Lung microvascular endothelial cell (primary cell): Measurements from ENCODE around the gene SKP2. TPM values are rescaled to one million over a fixed set of nuclear protein-coding genes. Genes with fewer than 3 reads are reported as not detected.
A peak's percentile ranks its signal among the peaks of the same experiment; 100 is the strongest.

Source experiments
- DNase-seq, 2 donors: peaks; one replicate each; pipeline versions ENCODE4 v3.0.0 to v3.0.0-alpha.2; 2010; ENCODE audit warnings: low read depth in 2 of 2
- total RNA-seq: library from RNA; depleted of rRNA; stranded (reverse); fragments of >200 nt; gene quantifications from 2 replicates; pipeline ENCODE4 v1.2.1, GENCODE V29; 2014

Gene SKP2
- total RNA-seq, 1 donor from 2014 or later, result 9.7 TPM

- no peak for DNase-seq
Observed at GRCh38 chr5:36199620-36200019, 47.7 kb downstream of the SKP2 start.

- DNase-seq, result peak in 1 of 2 donors; percentile 72
Observed at GRCh38 chr5:36200513-36200912, 48.6 kb downstream of the SKP2 start.

GRCh38 chr5:36202521-36202961 is 50.6 kb downstream of the SKP2 start:
- DNase-seq, result peak in 1 of 2 donors; percentile 77

DNA sequence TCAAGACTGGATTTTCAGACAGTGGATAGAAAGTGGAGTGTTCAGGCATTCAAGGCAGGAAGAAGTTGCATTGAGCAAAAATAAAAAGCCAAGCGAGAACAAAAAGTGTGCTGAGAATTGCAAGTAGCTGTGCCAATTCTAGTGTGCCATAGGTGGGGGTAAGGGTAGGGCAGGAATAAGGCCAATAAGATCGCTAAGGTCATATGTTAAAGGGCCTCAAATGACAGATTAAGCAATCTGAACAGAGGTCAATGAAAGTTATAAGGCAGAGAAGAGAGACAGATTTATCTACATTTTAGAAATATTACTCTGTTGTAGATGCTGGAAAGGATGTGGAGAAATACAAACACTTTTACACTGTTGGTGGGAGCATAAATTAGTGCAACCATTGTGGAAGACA is 53.4 kb downstream of the SKP2 start:
- DNase-seq, result no peak

DNA sequence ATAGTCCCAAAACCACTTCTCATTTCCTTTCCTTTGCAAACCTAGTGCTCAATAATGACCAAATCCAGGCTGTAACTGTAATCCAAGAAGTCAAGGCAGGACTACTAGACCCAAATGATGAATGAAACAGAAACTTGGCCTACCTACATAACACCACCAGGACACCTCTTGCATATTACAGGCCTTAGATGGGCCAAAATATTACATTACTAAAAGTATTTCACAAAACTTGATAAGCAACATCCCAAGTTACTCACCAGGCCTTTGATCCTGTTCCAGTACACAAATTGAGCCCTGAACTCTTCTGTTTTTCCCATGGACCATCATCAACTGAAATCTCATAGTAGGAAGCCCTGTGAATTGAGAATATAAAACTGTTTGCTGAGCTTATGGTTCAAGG is 55.0 kb downstream of the SKP2 start:
- DNase-seq, result no peak

GRCh38 chr5:36208786-36209185 is 56.9 kb downstream of the SKP2 start:
- DNase-seq, result no peak

GRCh38 chr5:36209664-36210063 is 57.8 kb downstream of the SKP2 start:
- DNase-seq, result peak in 1 of 2 donors; percentile 62

DNA sequence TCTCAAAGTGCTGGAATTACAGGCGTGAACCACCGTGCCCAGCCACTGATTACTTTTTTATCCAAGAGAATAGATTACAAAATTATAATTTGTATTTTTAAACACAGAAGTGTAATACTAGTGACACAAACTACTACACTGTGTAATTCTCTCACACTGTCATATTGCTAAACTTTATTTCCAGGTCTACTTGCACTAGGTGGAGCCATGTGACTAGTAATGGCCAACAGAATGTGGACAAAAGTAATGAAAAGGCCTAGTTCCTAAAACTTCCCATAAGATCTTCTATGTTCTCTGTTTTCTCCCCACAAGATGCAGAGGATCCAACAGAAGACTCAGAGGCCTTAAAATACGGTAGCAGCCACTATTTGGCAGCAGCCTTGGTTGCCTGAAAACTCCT is 62.5 kb downstream of the SKP2 start:
- DNase-seq, result no peak

DNA sequence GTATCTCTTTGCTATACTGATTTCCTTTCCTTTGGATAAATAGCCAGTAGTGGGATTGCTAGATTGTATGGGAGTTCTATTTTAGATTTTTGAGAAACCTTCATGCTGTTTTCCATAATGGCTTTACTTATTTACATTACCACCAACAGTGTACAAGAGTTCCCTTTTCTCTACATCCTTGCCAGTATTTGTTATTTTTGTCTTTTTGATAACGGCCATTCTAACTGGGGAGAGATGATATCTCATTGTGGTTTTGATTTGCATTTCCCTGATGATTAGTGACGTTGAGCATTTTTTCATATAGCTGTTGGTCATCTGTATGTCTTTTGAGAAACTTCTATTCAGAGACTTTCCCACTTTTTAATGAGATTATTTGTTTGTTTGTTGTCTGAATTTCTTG is 64.0 kb downstream of the SKP2 start:
- no peak for DNase-seq

GRCh38 chr5:36217567-36217966 is 65.7 kb downstream of the SKP2 start:
- no peak for DNase-seq

DNA sequence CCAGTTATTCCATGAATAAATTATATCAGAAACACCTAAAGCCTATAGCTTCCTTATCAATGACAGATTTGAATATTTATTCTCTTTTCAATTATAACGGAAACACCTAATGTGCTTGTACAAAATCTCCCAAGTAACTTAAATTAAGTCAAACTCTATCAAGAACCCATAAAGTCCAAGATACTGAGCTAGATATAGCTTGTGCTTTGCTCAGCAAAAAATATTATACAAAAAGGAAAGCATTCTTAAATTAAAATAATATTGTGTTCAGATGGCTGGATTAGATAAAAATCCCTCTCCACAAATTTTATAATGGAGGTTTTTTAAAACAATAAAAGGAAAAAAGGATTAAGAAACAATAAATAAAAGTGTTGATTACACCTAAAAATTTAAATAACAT is 66.1 kb downstream of the SKP2 start:
- DNase-seq, result no peak

DNA sequence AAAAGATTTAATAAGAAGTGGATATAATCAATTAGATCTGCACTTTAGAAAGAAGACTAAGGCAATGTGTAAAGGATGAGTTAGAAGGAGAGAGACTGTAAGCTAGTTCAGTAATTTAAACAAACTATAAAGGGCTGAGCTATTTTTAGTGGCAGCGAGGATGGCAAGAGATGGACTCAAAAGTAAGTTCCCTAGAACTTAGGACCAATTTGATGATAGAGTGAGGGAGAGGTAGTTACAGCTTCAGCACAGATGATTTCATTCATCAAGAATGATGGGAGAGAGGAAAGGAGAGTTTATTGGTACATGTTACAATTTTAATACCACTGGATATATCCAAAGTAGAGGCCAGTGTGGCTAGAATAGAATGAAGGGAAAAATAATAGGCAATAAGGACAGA is 70.7 kb downstream of the SKP2 start:
- no peak for DNase-seq

DNA sequence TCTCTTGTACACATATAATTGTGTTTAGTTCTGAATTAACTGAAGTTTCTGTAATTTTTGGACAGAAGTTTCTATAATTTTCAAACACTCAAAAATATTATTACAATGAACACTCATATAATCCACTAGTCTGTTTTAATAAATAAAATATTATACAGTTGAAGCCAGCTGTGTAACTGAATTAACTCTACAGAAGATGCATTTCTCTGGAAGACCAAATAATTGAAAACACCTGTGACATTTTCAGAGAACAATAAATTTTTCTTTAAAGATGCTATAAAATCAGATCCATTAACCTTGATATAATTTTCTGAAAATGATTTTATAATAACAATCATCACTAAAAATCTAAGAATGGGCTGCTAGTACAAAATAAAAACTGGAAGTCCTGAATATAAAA is 75.1 kb downstream of the SKP2 start:
- no peak for DNase-seq

- DNase-seq, result no peak
Observed at GRCh38 chr5:36228505-36228904, 76.6 kb downstream of the SKP2 start.

- no peak for DNase-seq
Observed at GRCh38 chr5:36230151-36230790, 78.4 kb downstream of the SKP2 start.

- no peak for DNase-seq
Observed at GRCh38 chr5:36232533-36232932, 80.6 kb downstream of the SKP2 start.

Other genes starting within 250 kb of the SKP2 start
- gene CAPSL, start 213.5 kb upstream of the SKP2 start, total RNA-seq, result not detected in 2 replicates
- gene UGT3A1, start 160.7 kb upstream of the SKP2 start, total RNA-seq, result not detected in 2 replicates
- not detected in 2 replicates for gene UGT3A2, start 85.2 kb upstream of the SKP2 start, total RNA-seq
- gene LMBRD2, start 224 bp upstream of the SKP2 start, total RNA-seq, result 4.1 and 7.9 TPM in 2 replicates
- gene NADK2, start 89.8 kb downstream of the SKP2 start, total RNA-seq, result 11.8 and 25.6 TPM in 2 replicates
- gene RANBP3L, start 149.8 kb downstream of the SKP2 start, total RNA-seq, result under 0.01 and 0.20 TPM in 2 replicates